ENCODE results near the gene EHMT1.

DNA sequence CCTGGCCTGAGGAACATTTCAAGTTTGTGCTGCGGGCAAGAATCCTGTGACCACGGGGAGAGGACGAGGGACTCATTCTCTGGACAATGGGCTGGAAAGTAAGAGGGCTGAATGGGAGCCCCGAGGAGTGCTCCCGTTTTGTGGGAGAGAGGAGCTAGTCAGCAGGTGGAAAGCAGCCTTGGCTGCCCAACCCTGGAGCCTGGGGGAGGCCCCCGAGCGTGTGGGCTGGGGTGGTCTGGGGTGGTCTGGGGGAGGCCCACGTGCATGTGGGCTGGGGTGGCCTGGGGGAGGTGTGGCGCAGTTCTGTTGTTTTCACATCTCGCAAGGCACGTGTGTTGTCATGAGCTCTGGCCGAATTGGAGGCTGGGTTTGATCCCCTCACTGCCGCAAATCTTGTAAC is 27.5 kb downstream of the EHMT1 start:
- no peak for TF ChIP-seq TEAD4 (IDR thresholded peaks at IDR 0.05; ENCODE audit: borderline replicate concordance, insufficient read depth)
- TF ChIP-seq RFX5 (IDR thresholded peaks at IDR 0.05; ENCODE audit: low read length) = no peak
- TF ChIP-seq FOXM1 (IDR thresholded peaks at IDR 0.05; ENCODE audit: low read depth) = no peak
- TF ChIP-seq EZH2phosphoT487 (IDR thresholded peaks at IDR 0.05; ENCODE audit: borderline replicate concordance, low read depth) = no peak
- TF ChIP-seq, protein P1, sequence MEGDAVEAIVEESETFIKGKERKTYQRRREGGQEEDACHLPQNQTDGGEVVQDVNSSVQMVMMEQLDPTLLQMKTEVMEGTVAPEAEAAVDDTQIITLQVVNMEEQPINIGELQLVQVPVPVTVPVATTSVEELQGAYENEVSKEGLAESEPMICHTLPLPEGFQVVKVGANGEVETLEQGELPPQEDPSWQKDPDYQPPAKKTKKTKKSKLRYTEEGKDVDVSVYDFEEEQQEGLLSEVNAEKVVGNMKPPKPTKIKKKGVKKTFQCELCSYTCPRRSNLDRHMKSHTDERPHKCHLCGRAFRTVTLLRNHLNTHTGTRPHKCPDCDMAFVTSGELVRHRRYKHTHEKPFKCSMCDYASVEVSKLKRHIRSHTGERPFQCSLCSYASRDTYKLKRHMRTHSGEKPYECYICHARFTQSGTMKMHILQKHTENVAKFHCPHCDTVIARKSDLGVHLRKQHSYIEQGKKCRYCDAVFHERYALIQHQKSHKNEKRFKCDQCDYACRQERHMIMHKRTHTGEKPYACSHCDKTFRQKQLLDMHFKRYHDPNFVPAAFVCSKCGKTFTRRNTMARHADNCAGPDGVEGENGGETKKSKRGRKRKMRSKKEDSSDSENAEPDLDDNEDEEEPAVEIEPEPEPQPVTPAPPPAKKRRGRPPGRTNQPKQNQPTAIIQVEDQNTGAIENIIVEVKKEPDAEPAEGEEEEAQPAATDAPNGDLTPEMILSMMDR (IDR thresholded peaks at IDR 0.05) = no peak
- TF ChIP-seq EP300 (IDR thresholded peaks at IDR 0.05; ENCODE audit: borderline replicate concordance in 1 of 2, low read depth in 1 of 2, low read length in 1 of 2) = no peak
